B cell (primary cell): Measurements from ENCODE around the gene WBP4. TPM values are rescaled to one million over a fixed set of nuclear protein-coding genes. Genes with fewer than 3 reads are reported as not detected.

ENCODE experiments used
- ATAC-seq: fragments of 200-7000 bp; cut with Tn5 transposase; one replicate; pipeline ENCODE4 v1.10.0; 2021; ENCODE audit warnings: low read depth, mild to moderate bottlenecking, moderate number of reproducible peaks, moderate library complexity
- CTCF ChIA-PET: fragments of 350-600 bp; sonication (Branson Sonifier 250); formaldehyde crosslinking; loops from one replicate; lab custom pipeline; 2021; ENCODE audit warnings: antibody characterized with exemption, inconsistent platforms; lab: Charles Lee
- POLR2A ChIA-PET: fragments of 350-600 bp; sonication (Branson Sonifier 250); formaldehyde crosslinking; loops from one replicate; lab custom pipeline; 2021; ENCODE audit warnings: antibody characterized with exemption; lab: Charles Lee
- DNase-seq: peaks from one replicate; pipeline ENCODE4 v3.0.0; 2013
- H2AFZ ChIP-seq: 2 replicates; pipeline ENCODE4 v1.6.1; 2012; ENCODE audit warnings: mild to moderate bottlenecking, low read depth, low read length; ENCODE audit not compliant: insufficient read depth, poor library complexity, severe bottlenecking
- H3K27ac ChIP-seq, 2 donors: 1 replicate in 1 of 2; 2 replicates in 1 of 2; pipeline ENCODE4 v1.5.1; 2012 to 2013; ENCODE audit warnings: low read length in 2 of 2, mild to moderate bottlenecking in 2 of 2, moderate library complexity in 1 of 2
- H3K27me3 ChIP-seq, 4 experiments: fragments of 200-600 bp in 1 of 4; sonication (generic) in 1 of 4; replicated peaks in 1 of 4; 1 replicate in 2 of 4; 2 replicates in 2 of 4; pipeline versions ENCODE4 v1.6.1 to v1.7.0; 2013 to 2016; ENCODE audit warnings: low read length in 3 of 4, mild to moderate bottlenecking in 2 of 4, mixed read lengths in 1 of 4, moderate library complexity in 1 of 4; ENCODE audit not compliant: insufficient read depth in 4 of 4, control insufficient read depth in 3 of 4; ENCODE audit errors: control extremely low read depth in 1 of 4
- H3K36me3 ChIP-seq, 2 experiments: replicated peaks in 1 of 2; 1 replicate in 1 of 2; 2 replicates in 1 of 2; pipeline versions ENCODE4 v1.6.1 to v1.7.1; 2013; ENCODE audit warnings: low read length in 1 of 2; ENCODE audit not compliant: insufficient read depth in 2 of 2, control insufficient read depth in 1 of 2; ENCODE audit errors: control extremely low read depth in 1 of 2, extremely low read depth in 1 of 2
- H3K4me1 ChIP-seq, 2 donors: fragments of 200-600 bp in 1 of 2; sonication (generic) in 1 of 2; 1 replicate in 1 of 2; 2 replicates in 1 of 2; pipeline versions ENCODE4 v1.5.1 to v1.6.1; 2013 to 2017; ENCODE audit warnings: low read length in 2 of 2; ENCODE audit not compliant: control insufficient read depth in 2 of 2, insufficient read depth in 2 of 2
- H3K4me2 ChIP-seq: replicated peaks from 2 replicates; pipeline ENCODE3; 2012; ENCODE audit warnings: mild to moderate bottlenecking, low read depth, low read length; ENCODE audit not compliant: poor library complexity, severe bottlenecking
- H3K4me3 ChIP-seq, 5 experiments: fragments of 200-600 bp in 1 of 5; sonication (generic) in 1 of 5; 1 replicate in 3 of 5; 2 replicates in 2 of 5; pipeline versions ENCODE4 v1.5.1 to v1.7.0; 2011 to 2016; ENCODE audit warnings: low read length in 4 of 5, mild to moderate bottlenecking in 4 of 5, low read depth in 2 of 5, control low read depth in 1 of 5, moderate library complexity in 1 of 5; ENCODE audit not compliant: insufficient read depth in 1 of 5; ENCODE audit errors: control extremely low read depth in 1 of 5, extremely low read depth in 1 of 5
- H3K79me2 ChIP-seq: fragments of 200-600 bp; sonication (generic); one replicate; pipeline ENCODE4 v1.6.0; 2016; ENCODE audit warnings: low read length; ENCODE audit not compliant: control insufficient read depth, insufficient read depth
- H3K9ac ChIP-seq: fragments of 200-600 bp; sonication (generic); 2 replicates; pipeline ENCODE4 v1.6.1; 2017; ENCODE audit warnings: mild to moderate bottlenecking, low read length, moderate library complexity
- H3K9me3 ChIP-seq, 3 donors: one replicate each; pipeline versions ENCODE4 v1.6.1 to v1.7.1; 2013; ENCODE audit warnings: low read length in 2 of 3; ENCODE audit not compliant: control insufficient read depth in 2 of 3, insufficient read depth in 1 of 3; ENCODE audit errors: control extremely low read depth in 1 of 3
- H4K20me1 ChIP-seq: 2 replicates; pipeline ENCODE4 v1.6.0; 2012; ENCODE audit warnings: mild to moderate bottlenecking, low read length; ENCODE audit not compliant: insufficient read depth, control insufficient read depth, poor library complexity, severe bottlenecking
- H3K27ac Mint-ChIP-seq: one replicate; pipeline ENCODE4 v1.8.0; 2021; ENCODE audit warnings: mixed read lengths
- H3K27me3 Mint-ChIP-seq: one replicate; pipeline ENCODE4 v1.8.0; 2021; ENCODE audit warnings: mixed read lengths
- H3K4me1 Mint-ChIP-seq: one replicate; pipeline ENCODE4 v1.8.0; 2021; ENCODE audit warnings: mixed read lengths
- H3K4me3 Mint-ChIP-seq: one replicate; pipeline ENCODE4 v1.8.0; 2021; ENCODE audit warnings: mixed read lengths
- H3K9me3 Mint-ChIP-seq: one replicate; pipeline ENCODE4 v1.8.0; 2022; ENCODE audit warnings: mixed read lengths; ENCODE audit not compliant: insufficient read depth
- CTCF ChIP-seq: fragments of 200-600 bp; IDR thresholded peaks from one replicate; pipeline ENCODE4 v1.8.0; 2022; ENCODE audit warnings: antibody characterized with exemption, mild to moderate bottlenecking
- EZH2 ChIP-seq: IDR thresholded peaks from 2 replicates; pipeline ENCODE4 v1.6.1; 2012; ENCODE audit warnings: borderline replicate concordance, low read depth, mild to moderate bottlenecking, moderate library complexity, low read length; ENCODE audit not compliant: insufficient read depth, poor library complexity, severe bottlenecking
- WGBS: methylation state at CpG from one replicate; pipeline ENCODE4 v1.1.5; 2013; ENCODE audit warnings: missing lambda C conversion rate; ENCODE audit not compliant: insufficient coverage; 5-methylcytosine and 5-hydroxymethylcytosine counted together
- intact Hi-C: fragments of 100-400 bp; cut with micrococcal nuclease; formaldehyde crosslinking; loops from one replicate; pipeline ENCODE4 v1.10.0; 2022
- polyA plus RNA-seq: library from polyadenylated mRNA; depleted of rRNA; stranded (reverse); fragments of >200 nt; gene quantifications from 2 replicates; pipeline ENCODE4 v1.2.3, GENCODE V29; 2012
- total RNA-seq, 2 donors: library from RNA; stranded (reverse); fragments of 120-200 nt in 1 of 2; gene quantifications; 1 replicate in 1 of 2; 2 replicates in 1 of 2; pipeline versions ENCODE4 v1.2.3 to v1.2.4, GENCODE V29; 2013 to 2022

The WBP4 gene
- total and polyA plus RNA-seq, 2 donors (not counting 1 experiment from before 2014, with no cell fraction given) = 1.8 to 10.4 TPM

GRCh38 chr13:41018602-41018948 is 42.7 kb upstream of the WBP4 start:
- Histone ChIP-seq H2AFZ (no peak overlapping the region), H3K27ac (peak overlapping the region; percentile 96 to 100), H3K9ac (peak overlapping the region; percentile 99), H3K79me2 (peaks cover 92% of the 10 kb centered on the region), H3K4me1 (peaks cover 33 to 36% of the 10 kb centered on the region in 2 donors), H3K27me3 (no peaks in the 10 kb centered on the region), H3K36me3 (peaks cover 0 to 10% of the 10 kb centered on the region in 2 experiments), H3K4me3 (peak overlapping the region; percentile 65 to 99 (median 75)), H4K20me1 (peaks cover 5% of the 10 kb centered on the region), H3K4me2 (peak overlapping the region; percentile 76), H3K9me3 (no peaks in the 10 kb centered on the region)
- DNase-seq (no peak), ATAC-seq (no peak)
- H3K4me3 Mint-ChIP-seq = peak overlapping the region; percentile 94
- H3K9me3 Mint-ChIP-seq = no peaks in the 10 kb centered on the region
- TF ChIP-seq EZH2 = no peak
- intact Hi-C loops = loop anchor here (2.0 to 5.0 kb wide), 3 partner anchors 44 to 351 kb away; partner anchors contain the start of genes FOXO1 and KBTBD6
- POLR2A ChIA-PET = interaction anchor here (0.6 to 4.4 kb wide), 4 partner anchors 25 to 97 kb away, joined by 3 to 32 read pairs (median 5); partner anchors contain the start of gene WBP4
- peaks cover 54% of the 10 kb centered on the region for H3K4me1 Mint-ChIP-seq
- no peaks in the 10 kb centered on the region for H3K27me3 Mint-ChIP-seq
- H3K27ac Mint-ChIP-seq = peak overlapping the region; percentile 98
- no CpG with 5 or more reads among the region's 1 CpG for WGBS
- CTCF ChIA-PET = interaction anchor here (0.7 to 7.8 kb wide), 12 partner anchors 10 to 241 kb away, joined by 3 to 63 read pairs (median 4); partner anchors contain the start of genes SLC25A15 and WBP4

- Histone ChIP-seq H3K27ac (peak within 1 kb of the TSS; percentile 96 to 100), H3K4me1 (peaks cover 29 to 33% of the 10 kb centered on the region in 2 donors), H3K9ac (peak within 1 kb of the TSS; percentile 99), H4K20me1 (peaks cover 2% of the 10 kb centered on the region), H3K27me3 (no peaks in the 10 kb centered on the region), H3K36me3 (peaks cover 0 to 7% of the 10 kb centered on the region in 2 experiments), H3K4me3 (peak within 1 kb of the TSS; percentile 65 to 99 (median 75)), H3K79me2 (peaks cover 90% of the 10 kb centered on the region), H3K9me3 (no peaks in the 10 kb centered on the region), H2AFZ (peak within 1 kb of the TSS; percentile 36), H3K4me2 (peak within 1 kb of the TSS; percentile 76)
- DNase-seq = peak; percentile 91
- CTCF ChIA-PET = interaction anchor here (0.7 to 7.8 kb wide), 16 partner anchors 10 to 242 kb away, joined by 3 to 63 read pairs (median 4); partner anchors contain the start of genes SLC25A15 and WBP4
- peaks cover 52% of the 10 kb centered on the region for H3K4me1 Mint-ChIP-seq
- H3K27me3 Mint-ChIP-seq = no peaks in the 10 kb centered on the region
- WGBS = 0% methylated on average over 1 of the region's 4 CpGs
- peak within 1 kb of the TSS; percentile 98 for H3K27ac Mint-ChIP-seq
- peak within 1 kb of the TSS; percentile 94 for H3K4me3 Mint-ChIP-seq
- no peaks in the 10 kb centered on the region for H3K9me3 Mint-ChIP-seq
- no peak for TF ChIP-seq EZH2
- TF ChIP-seq CTCF = no peak
- intact Hi-C loops = loop anchor here (1.0 to 5.0 kb wide), 7 partner anchors 34 to 352 kb away; partner anchors contain the start of genes FOXO1 and KBTBD6
- POLR2A ChIA-PET = interaction anchor here (0.6 to 4.4 kb wide), 6 partner anchors 13 to 1275 kb away, joined by 3 to 32 read pairs (median 4); partner anchors contain the start of gene WBP4
- peak; percentile 89 for ATAC-seq
Measured at GRCh38 chr13:41019011-41019487, 42.3 kb upstream of the WBP4 start, which contains the start of gene ELF1. ELF1 (minus strand) TSS chr13:41019316; CDS start chr13:40982054, 37,262 bp downstream.
